Aorta (tissue), 5 donors: ENCODE measurements around the gene NDUFB8. TPM values are rescaled to one million over a fixed set of nuclear protein-coding genes. Genes with fewer than 3 reads are reported as not detected.

ENCODE experiments used
- ATAC-seq: fragments of 200-7000 bp; cut with Tn5 transposase; one replicate; pipeline ENCODE4 v1.9.1; 2022; ENCODE audit warnings: moderate library complexity; ENCODE audit not compliant: low FRiP score
- DNase-seq, 2 donors: peaks; one replicate each; pipeline ENCODE4 v3.0.0-alpha.2; 2020
- H3K27ac ChIP-seq, 2 donors: one replicate each; pipeline ENCODE4 v1.5.1; 2013; ENCODE audit warnings: low read length in 2 of 2, mild to moderate bottlenecking in 2 of 2, moderate library complexity in 2 of 2, control low read depth in 1 of 2, inconsistent platforms in 1 of 2, low read depth in 1 of 2
- H3K27me3 ChIP-seq, 2 donors: one replicate each; pipeline ENCODE4 v1.6.1; 2013; ENCODE audit warnings: control low read depth in 1 of 2, low read length in 1 of 2, mild to moderate bottlenecking in 1 of 2, moderate library complexity in 1 of 2; ENCODE audit not compliant: insufficient read depth in 2 of 2, control insufficient read depth in 1 of 2
- H3K36me3 ChIP-seq, 2 donors: one replicate each; pipeline ENCODE4 v1.6.1; 2013; ENCODE audit warnings: control low read depth in 1 of 2, low read length in 1 of 2, mild to moderate bottlenecking in 1 of 2; ENCODE audit not compliant: insufficient read depth in 2 of 2, control insufficient read depth in 1 of 2
- H3K4me1 ChIP-seq, 2 donors: one replicate each; pipeline ENCODE4 v1.6.1; 2013; ENCODE audit warnings: low read length in 2 of 2, control low read depth in 1 of 2, mild to moderate bottlenecking in 1 of 2, moderate library complexity in 1 of 2; ENCODE audit not compliant: insufficient read depth in 2 of 2, control insufficient read depth in 1 of 2
- H3K4me3 ChIP-seq, 2 donors: one replicate each; pipeline ENCODE4 v1.5.1; 2013; ENCODE audit warnings: low read length in 2 of 2, control low read depth in 1 of 2, mild to moderate bottlenecking in 1 of 2
- H3K9me3 ChIP-seq: one replicate; pipeline ENCODE4 v1.6.1; 2013; ENCODE audit warnings: mild to moderate bottlenecking, low read length; ENCODE audit not compliant: control insufficient read depth
- WGBS, 2 donors: extraction: QIAGEN DNeasy Blood & Tissue Kit; methylation state at CpG; one replicate each; pipeline ENCODE4 v1.1.7; 2013; 5-methylcytosine and 5-hydroxymethylcytosine counted together
- intact Hi-C, 2 donors: fragments of 100-400 bp; cut with DNase I; formaldehyde crosslinking; loops; one replicate each; pipeline versions ENCODE4 v1.14.2 to v1.15.0; 2022
- polyA plus RNA-seq, 2 donors: library from polyadenylated mRNA; stranded (reverse); fragments of 200-250 nt; gene quantifications; one replicate each; pipeline ENCODE4 v1.2.3, GENCODE V29; 2013
- total RNA-seq, 2 donors: library from RNA; stranded (reverse); fragmentation: NEBNext Ultra II Directional; extraction: Animal tissue kit (Norgen Biotek cat#: 25700); gene quantifications; one replicate each; pipeline ENCODE4 v1.2.1, GENCODE V29; 2021
- donor health status: healthy with polysubstance abuse.
- donor health status: Bipolar disorder and iron deficiency.
- donor health status: DM: no; HTN: no; CAD: no.
- donor health status: DM: no; HTN: no; CAD: no.
- donor health status: DM: yes; HTN: yes; CAD: no.

Gene NDUFB8
- total and polyA plus RNA-seq, 4 donors, result 127 to 337 (median 225) TPM

DNA sequence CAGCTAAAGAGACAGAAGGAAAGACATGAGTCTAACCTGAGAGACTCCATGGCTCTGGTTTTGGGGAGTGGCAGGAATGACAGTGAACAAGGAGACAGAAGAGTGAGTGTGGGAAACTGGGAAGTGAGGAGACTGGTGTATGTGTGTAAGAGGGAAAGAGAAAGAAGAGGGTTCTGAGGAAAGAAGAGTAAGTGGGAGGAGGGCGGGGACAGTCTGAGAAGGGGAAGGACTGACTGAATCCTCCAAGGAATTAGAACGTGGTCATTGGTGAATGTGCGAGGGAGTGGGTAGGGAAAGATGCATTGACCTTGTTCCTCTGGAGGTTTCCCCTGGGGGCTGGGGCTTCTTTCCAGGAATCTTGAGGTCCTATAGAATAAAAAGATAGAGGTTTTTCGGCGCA is 40.3 kb downstream of the NDUFB8 start:
- Histone ChIP-seq H3K27me3 (no peaks in the 10 kb centered on the region), H3K4me3 (no peak overlapping the region), H3K27ac (no peak overlapping the region), H3K9me3 (no peaks in the 10 kb centered on the region), H3K4me1 (no peaks in the 10 kb centered on the region), H3K36me3 (peaks cover 0 to 14% of the 10 kb centered on the region in 2 donors)
- ATAC-seq (no peak), DNase-seq (no peak)
- 82 to 88% methylated on average over 5 of the region's 5 CpGs for WGBS, 2 donors
- intact Hi-C loops, result no loop called here

DNA sequence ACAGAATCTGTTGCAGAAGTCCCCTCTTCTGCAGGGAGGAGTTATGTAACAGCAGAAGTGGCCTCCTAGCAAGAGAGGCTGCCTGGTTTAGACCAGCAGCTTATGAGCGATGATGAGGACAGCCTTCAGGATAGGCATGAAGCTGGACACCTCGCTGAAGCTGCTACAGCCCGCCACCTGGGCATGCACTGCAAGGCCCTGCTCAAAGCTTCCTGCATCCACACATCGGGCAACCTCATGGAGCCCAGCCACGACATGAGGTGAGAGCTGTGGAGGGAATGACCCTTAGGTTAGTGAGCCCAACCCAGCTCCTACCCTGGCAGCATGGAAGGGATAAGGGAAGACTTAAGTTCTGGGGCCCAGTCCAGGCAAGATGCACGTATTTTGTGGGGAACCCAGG is 42.1 kb downstream of the NDUFB8 start:
- H3K27me3 ChIP-seq, result no peaks in the 10 kb centered on the region
- DNase-seq (no peak), ATAC-seq (no peak)
- H3K4me3 ChIP-seq, result no peak overlapping the region
- intact Hi-C loops, result no loop called here
- H3K4me1 ChIP-seq, result no peaks in the 10 kb centered on the region
- H3K9me3 ChIP-seq, result no peaks in the 10 kb centered on the region
- 91 to 93% methylated on average over 6 of the region's 6 CpGs for WGBS, 2 donors
- H3K36me3 ChIP-seq, result peaks cover 0 to 14% of the 10 kb centered on the region in 2 donors
- H3K27ac ChIP-seq, result no peak overlapping the region

GRCh38 chr10:100485801-100486495 is 43.7 kb downstream of the NDUFB8 start:
- ATAC-seq (no peak), DNase-seq (no peak)
- H3K36me3 ChIP-seq, result peaks cover 0 to 14% of the 10 kb centered on the region in 2 donors
- no peak overlapping the region for H3K4me3 ChIP-seq
- intact Hi-C loops, result no loop called here
- H3K27ac ChIP-seq, result no peak overlapping the region
- WGBS, 2 donors, result 90 to 92% methylated on average over 10 of the region's 10 CpGs
- no peaks in the 10 kb centered on the region for H3K4me1 ChIP-seq
- H3K27me3 ChIP-seq, result no peaks in the 10 kb centered on the region
- no peaks in the 10 kb centered on the region for H3K9me3 ChIP-seq

- WGBS, 2 donors, result 76 to 78% methylated on average over 8 of the region's 8 CpGs
- no peak overlapping the region for H3K4me3 ChIP-seq
- intact Hi-C loops, result no loop called here
- no peak for DNase-seq
- no peaks in the 10 kb centered on the region for H3K27me3 ChIP-seq
- no peaks in the 10 kb centered on the region for H3K4me1 ChIP-seq
- no peaks in the 10 kb centered on the region for H3K9me3 ChIP-seq
- no peak overlapping the region for H3K27ac ChIP-seq
- no peak for ATAC-seq
- peaks cover 0 to 11% of the 10 kb centered on the region in 2 donors for H3K36me3 ChIP-seq
These were observed 44.3 kb downstream of the NDUFB8 start for GRCh38 chr10:100485366-100485765.

DNA sequence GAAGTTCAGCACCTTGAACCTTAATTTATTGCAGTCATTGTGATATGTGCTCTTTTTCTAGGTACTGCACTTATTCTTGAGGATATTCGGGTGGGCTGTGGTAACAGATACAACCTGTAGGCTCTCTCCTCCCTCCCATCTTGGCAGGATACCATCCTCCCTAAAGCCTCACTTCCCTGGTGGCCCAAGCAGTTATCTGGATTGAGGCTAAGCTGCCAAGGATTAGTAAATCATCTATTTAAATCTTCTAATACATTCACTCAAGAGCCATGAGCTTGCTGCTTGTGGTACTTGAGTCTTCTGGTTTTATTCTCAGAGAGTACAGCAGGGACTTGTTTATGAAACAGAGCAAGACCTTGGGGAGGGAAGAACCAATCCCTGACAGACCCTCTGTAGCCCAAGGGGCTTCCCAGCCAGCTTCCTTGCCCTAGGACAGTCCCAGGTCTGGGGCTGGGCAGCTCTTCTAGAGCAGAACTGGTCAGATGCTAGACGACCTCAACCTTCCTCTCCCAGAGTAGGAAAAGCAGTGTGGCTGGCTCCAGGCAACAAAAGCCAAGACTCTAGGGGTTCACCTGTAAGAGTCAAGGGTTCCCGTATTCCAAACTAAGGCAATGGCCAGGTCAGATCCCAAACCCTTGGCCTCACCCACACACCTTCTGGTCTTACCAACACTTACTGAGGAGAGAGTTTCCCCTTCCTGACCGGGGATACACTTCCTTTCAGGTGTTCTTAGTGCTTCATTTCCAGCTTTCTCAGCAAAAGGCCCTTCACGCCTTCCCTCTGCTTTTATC is 45.6 kb downstream of the NDUFB8 start:
- intact Hi-C loops, result no loop called here
- Histone ChIP-seq H3K36me3 (peaks cover 0 to 8% of the 10 kb centered on the region in 2 donors), H3K4me3 (no peak overlapping the region), H3K9me3 (no peaks in the 10 kb centered on the region), H3K4me1 (no peaks in the 10 kb centered on the region), H3K27ac (no peak overlapping the region), H3K27me3 (no peaks in the 10 kb centered on the region)
- no peak for ATAC-seq
- no peak for DNase-seq
- WGBS, 2 donors, result 93 to 94% methylated on average over 5 of the region's 5 CpGs

DNA sequence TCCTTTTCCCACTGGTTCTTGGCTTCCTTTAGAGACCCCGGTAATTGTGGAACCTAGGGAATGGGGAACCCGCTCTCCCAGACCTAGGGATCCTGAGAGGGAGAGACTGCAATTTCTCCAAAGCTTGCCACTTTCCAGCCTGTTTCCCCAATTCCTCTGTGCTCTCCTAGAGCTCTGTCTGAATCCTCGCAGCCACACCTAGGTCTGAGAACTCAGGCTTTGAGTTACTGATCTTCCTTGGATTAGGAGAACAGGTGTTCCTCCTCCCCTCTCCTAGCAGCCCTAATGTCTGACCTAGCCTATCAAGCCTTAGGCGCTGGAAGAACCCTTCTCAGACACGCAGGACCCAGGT is 46.9 kb downstream of the NDUFB8 start:
- ATAC-seq (no peak), DNase-seq (no peak)
- Histone ChIP-seq H3K27me3 (no peaks in the 10 kb centered on the region), H3K9me3 (no peaks in the 10 kb centered on the region), H3K36me3 (peaks cover 0 to 3% of the 10 kb centered on the region in 2 donors), H3K4me1 (no peaks in the 10 kb centered on the region), H3K27ac (no peak overlapping the region), H3K4me3 (no peak overlapping the region)
- 29 to 36% methylated on average over 5 of the region's 5 CpGs for WGBS, 2 donors
- intact Hi-C loops, result no loop called here

DNA sequence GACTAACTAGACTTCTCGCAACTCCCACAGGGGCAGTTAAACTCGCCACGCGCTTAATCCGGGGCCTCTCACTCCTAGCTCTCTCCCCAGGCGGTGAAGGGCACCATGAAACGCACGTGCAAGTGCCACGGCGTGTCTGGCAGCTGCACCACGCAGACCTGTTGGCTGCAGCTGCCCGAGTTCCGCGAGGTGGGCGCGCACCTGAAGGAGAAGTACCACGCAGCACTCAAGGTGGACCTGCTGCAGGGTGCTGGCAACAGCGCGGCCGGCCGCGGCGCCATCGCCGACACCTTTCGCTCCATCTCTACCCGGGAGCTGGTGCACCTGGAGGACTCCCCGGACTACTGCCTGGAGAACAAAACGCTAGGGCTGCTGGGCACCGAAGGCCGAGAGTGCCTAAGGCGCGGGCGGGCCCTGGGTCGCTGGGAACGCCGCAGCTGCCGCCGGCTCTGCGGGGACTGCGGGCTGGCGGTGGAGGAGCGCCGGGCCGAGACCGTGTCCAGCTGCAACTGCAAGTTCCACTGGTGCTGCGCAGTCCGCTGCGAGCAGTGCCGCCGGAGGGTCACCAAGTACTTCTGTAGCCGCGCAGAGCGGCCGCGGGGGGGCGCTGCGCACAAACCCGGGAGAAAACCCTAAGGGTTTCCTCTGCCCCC is 47.4 kb downstream of the NDUFB8 start:
- Histone ChIP-seq H3K9me3 (no peaks in the 10 kb centered on the region), H3K4me3 (no peak overlapping the region), H3K4me1 (no peaks in the 10 kb centered on the region), H3K27ac (no peak overlapping the region), H3K36me3 (no peaks in the 10 kb centered on the region), H3K27me3 (no peaks in the 10 kb centered on the region)
- ATAC-seq, result peak; percentile 86
- DNase-seq, result peak; percentile 86 to 88
- intact Hi-C loops, result no loop called here
- WGBS, 2 donors, result 0 to 1% methylated on average over 58 to 59 of the region's 59 CpGs

DNA sequence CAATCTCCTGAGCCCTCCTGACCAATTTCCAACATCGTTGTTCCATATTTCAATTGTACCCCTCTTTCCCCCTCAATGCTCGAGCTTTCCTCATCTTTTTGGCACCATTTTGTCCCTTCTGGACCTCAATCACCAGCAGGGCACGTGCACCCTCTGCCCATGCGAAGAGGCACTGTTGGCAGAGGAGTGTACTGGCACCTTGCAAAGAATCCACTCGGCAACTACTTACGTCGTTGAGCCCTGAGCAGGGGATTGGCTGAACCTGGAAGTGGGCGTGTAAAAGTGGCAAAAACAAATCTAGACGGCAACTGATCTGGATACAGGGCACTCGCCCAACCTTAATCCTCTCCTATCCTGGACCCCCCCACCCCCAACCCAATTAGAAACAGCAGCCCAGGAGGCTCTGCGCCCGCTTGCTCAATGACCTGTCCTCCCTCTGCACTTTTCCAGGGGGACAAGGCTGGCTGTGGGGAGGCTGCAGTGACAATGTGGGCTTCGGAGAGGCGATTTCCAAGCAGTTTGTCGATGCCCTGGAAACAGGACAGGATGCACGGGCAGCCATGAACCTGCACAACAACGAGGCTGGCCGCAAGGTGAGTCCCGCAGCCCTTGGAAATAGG is 48.1 kb downstream of the NDUFB8 start:
- DNase-seq (peak; percentile 88 to 91), ATAC-seq (peak; percentile 94)
- H3K36me3 ChIP-seq, result no peaks in the 10 kb centered on the region
- H3K27me3 ChIP-seq, result no peaks in the 10 kb centered on the region
- no peaks in the 10 kb centered on the region for H3K9me3 ChIP-seq
- intact Hi-C loops, result no loop called here
- 2% methylated on average over 19 of the region's 19 CpGs for WGBS, 2 donors
- H3K4me3 ChIP-seq, result peak overlapping the region in 1 of 2 donors; percentile 37
- H3K4me1 ChIP-seq, result no peaks in the 10 kb centered on the region
- no peak overlapping the region for H3K27ac ChIP-seq
